ENCODE measurements around the gene CASZ1.

The CASZ1 gene

DNA sequence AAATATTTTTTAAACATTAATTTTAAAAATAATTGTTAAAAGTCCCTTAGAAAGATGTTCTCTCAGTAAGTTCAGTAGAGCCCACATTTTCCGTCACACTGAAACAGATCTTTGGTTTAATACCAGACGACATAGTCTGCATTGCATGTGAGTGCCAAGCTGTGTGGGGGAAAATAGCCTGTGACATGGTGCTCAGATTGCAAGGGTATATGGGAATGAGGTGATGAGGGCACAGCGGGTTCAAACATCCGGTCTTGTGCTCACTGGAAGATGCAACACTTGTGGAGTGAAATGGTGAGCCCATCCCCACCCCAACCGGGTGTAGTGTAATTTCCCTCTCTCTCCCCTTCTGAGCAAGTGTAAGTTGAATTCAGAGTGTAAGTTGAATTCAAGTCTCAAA is 207.4 kb downstream of the CASZ1 start:
- Histone ChIP-seq H2AFZ (ENCODE audit: low read depth, low read length, severe bottlenecking) (no peak overlapping the region), H3K9me2 (replicated peaks; ENCODE audit: insufficient read depth, low read length) (no peaks in the 10 kb centered on the region), H3K4me2 (ENCODE audit: low read depth, low read length, poor library complexity, severe bottlenecking) (no peak overlapping the region), H3F3A (ENCODE audit: insufficient read depth) (no peaks in the 10 kb centered on the region), H4K20me1 (ENCODE audit: low read depth, low read length) (no peaks in the 10 kb centered on the region), H3K27me3 (ENCODE audit: low read length) (no peaks in the 10 kb centered on the region), H3K79me2 (ENCODE audit: insufficient read depth, low read length) (no peaks in the 10 kb centered on the region), H3K9me3 (ENCODE audit: insufficient read depth, low read length) (no peaks in the 10 kb centered on the region), H3K9ac (ENCODE audit: low read length) (no peak overlapping the region), H3K36me3 (ENCODE audit: low read length) (no peaks in the 10 kb centered on the region), H3K4me3 (ENCODE audit: insufficient read depth, low read length, poor library complexity, severe bottlenecking) (no peak overlapping the region), H3K27ac (ENCODE audit: low read depth, low read length) (no peak overlapping the region)
- no peak for TF ChIP-seq EZH2phosphoT487 (conservative IDR thresholded peaks at IDR 0.05; ENCODE audit: low read length)
- TF ChIP-seq, protein P1, sequence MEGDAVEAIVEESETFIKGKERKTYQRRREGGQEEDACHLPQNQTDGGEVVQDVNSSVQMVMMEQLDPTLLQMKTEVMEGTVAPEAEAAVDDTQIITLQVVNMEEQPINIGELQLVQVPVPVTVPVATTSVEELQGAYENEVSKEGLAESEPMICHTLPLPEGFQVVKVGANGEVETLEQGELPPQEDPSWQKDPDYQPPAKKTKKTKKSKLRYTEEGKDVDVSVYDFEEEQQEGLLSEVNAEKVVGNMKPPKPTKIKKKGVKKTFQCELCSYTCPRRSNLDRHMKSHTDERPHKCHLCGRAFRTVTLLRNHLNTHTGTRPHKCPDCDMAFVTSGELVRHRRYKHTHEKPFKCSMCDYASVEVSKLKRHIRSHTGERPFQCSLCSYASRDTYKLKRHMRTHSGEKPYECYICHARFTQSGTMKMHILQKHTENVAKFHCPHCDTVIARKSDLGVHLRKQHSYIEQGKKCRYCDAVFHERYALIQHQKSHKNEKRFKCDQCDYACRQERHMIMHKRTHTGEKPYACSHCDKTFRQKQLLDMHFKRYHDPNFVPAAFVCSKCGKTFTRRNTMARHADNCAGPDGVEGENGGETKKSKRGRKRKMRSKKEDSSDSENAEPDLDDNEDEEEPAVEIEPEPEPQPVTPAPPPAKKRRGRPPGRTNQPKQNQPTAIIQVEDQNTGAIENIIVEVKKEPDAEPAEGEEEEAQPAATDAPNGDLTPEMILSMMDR (IDR thresholded peaks at IDR 0.05; ENCODE audit: insufficient read depth, low read length, poor library complexity, severe bottlenecking), result no peak

DNA sequence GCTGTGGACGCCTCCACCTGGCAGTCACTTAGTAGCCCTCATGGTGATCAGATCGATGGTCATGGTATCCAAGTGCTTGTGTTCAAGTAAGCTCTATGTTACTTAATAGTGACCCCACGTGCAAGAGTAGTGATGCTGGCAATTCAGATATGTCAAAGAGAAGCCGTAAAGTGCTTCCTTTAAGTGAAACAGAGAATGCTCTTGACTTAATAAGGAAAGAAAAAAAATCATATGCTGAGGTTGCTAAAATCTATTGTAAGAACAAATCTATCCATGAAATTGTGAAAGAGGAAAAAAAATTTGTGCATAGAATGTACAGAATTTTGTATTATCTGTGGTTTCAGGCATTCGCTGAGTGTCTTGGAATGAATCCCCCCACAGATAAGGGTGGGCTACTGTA is 207.8 kb downstream of the CASZ1 start:
- no peak overlapping the region for H2AFZ ChIP-seq (ENCODE audit: low read depth, low read length, severe bottlenecking)
- H3K36me3 ChIP-seq (ENCODE audit: low read length), result no peaks in the 10 kb centered on the region
- no peaks in the 10 kb centered on the region for H3K79me2 ChIP-seq (ENCODE audit: insufficient read depth, low read length)
- H3K4me3 ChIP-seq (ENCODE audit: insufficient read depth, low read length, poor library complexity, severe bottlenecking), result no peak overlapping the region
- no peaks in the 10 kb centered on the region for H3K27me3 ChIP-seq (ENCODE audit: low read length)
- TF ChIP-seq, protein P1 (IDR thresholded peaks at IDR 0.05; ENCODE audit: insufficient read depth, low read length, poor library complexity, severe bottlenecking), result no peak
- TF ChIP-seq EZH2phosphoT487 (conservative IDR thresholded peaks at IDR 0.05; ENCODE audit: low read length), result no peak
- H3K27ac ChIP-seq (ENCODE audit: low read depth, low read length), result no peak overlapping the region
- H3K4me2 ChIP-seq (ENCODE audit: low read depth, low read length, poor library complexity, severe bottlenecking), result no peak overlapping the region
- no peaks in the 10 kb centered on the region for H3K9me3 ChIP-seq (ENCODE audit: insufficient read depth, low read length)
- H3K9ac ChIP-seq (ENCODE audit: low read length), result no peak overlapping the region
- H4K20me1 ChIP-seq (ENCODE audit: low read depth, low read length), result no peaks in the 10 kb centered on the region
- H3F3A ChIP-seq (ENCODE audit: insufficient read depth), result no peaks in the 10 kb centered on the region
- no peaks in the 10 kb centered on the region for H3K9me2 ChIP-seq (replicated peaks; ENCODE audit: insufficient read depth, low read length)
